ENCODE results near the gene SPAAR. TPM values are rescaled to one million over a fixed set of nuclear protein-coding genes. Genes with fewer than 3 reads are reported as not detected.

SPAAR gene
- total RNA-seq, 1 experiment from 2014 or later, result 0.37 TPM

DNA sequence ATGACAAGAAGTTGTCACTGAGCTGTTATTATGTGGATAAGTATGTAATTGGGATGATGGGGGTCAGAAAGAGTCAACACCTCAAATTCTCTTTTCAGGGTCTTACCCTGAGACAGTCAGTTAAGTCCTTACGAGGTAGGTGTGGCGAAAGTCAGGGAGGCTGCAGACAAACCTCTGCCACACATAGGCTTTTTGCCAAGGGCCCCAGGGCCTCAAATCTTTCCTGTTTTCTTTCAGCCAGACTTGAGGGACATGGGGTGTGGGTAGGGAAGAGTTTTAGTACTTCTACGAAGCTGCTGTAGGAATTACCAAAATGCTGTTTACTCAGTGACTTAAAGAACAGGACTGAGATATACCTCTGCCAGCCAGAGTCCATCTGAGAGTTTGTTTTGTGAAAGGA lies 34.9 kb downstream of the SPAAR start:
- Histone ChIP-seq H3K9me3 (ENCODE audit: low read depth, low read length, poor library complexity, severe bottlenecking) (no peaks in the 10 kb centered on the region), H3K4me1 (ENCODE audit: insufficient read depth, low read length, poor library complexity, severe bottlenecking) (peaks cover 5% of the 10 kb centered on the region), H3K36me3 (ENCODE audit: insufficient read depth, low read length, poor library complexity, severe bottlenecking) (no peaks in the 10 kb centered on the region), H3K4me3 (ENCODE audit: low read depth, low read length, poor library complexity, severe bottlenecking) (no peak overlapping the region), H3K27ac (ENCODE audit: low read depth, low read length, poor library complexity, severe bottlenecking) (no peak overlapping the region), H3K27me3 (replicated peaks; ENCODE audit: insufficient read depth, low read depth, low read length, poor library complexity) (no peaks in the 10 kb centered on the region)
- intact Hi-C loops (cut with micrococcal nuclease; ENCODE audit: unreplicated experiment), result no loop called here
- TF ChIP-seq, protein P1, sequence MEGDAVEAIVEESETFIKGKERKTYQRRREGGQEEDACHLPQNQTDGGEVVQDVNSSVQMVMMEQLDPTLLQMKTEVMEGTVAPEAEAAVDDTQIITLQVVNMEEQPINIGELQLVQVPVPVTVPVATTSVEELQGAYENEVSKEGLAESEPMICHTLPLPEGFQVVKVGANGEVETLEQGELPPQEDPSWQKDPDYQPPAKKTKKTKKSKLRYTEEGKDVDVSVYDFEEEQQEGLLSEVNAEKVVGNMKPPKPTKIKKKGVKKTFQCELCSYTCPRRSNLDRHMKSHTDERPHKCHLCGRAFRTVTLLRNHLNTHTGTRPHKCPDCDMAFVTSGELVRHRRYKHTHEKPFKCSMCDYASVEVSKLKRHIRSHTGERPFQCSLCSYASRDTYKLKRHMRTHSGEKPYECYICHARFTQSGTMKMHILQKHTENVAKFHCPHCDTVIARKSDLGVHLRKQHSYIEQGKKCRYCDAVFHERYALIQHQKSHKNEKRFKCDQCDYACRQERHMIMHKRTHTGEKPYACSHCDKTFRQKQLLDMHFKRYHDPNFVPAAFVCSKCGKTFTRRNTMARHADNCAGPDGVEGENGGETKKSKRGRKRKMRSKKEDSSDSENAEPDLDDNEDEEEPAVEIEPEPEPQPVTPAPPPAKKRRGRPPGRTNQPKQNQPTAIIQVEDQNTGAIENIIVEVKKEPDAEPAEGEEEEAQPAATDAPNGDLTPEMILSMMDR (conservative IDR thresholded peaks at IDR 0.05; ENCODE audit: low read depth, low read length), result no peak
- no peak for TF ChIP-seq EZH2 (IDR thresholded peaks at IDR 0.05; ENCODE audit: borderline replicate concordance, low read depth, low read length, poor library complexity, severe bottlenecking)
- no peak for DNase-seq (ENCODE audit: low spot score)
- ChIA-PET CTCF (interaction anchor here (0.6 to 2.1 kb wide), 3 partner anchors 41 to 189 kb away, joined by 3 to 34 read pairs (median 4); no protein-coding TSS in a partner anchor), POLR2A (ENCODE audit: low non-redundant PET) (interaction anchor here (0.5 kb wide), 1 partner anchor 516 kb away, joined by 3 read pairs; no protein-coding TSS in a partner anchor)
- BruUV-seq (replicated peaks), result no TSS peak

DNA sequence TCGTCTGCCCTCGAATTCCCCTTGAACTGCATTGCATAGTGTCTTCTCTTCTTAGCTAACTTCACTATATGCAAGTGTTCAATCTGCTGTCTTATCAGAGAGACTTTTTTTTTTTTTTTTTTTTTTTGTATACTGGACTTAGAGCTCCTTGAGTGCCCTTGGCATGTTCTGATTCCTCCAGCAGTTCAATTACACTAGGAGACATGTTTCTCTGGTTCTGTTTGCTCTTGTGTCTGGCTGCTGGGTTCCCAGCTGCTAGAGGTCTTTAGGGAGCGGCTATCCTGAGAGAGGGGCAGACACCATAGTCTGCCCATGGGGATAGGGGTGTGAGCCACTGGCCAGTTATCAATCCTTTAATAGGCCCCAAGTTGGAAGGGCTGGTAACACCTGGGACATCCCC lies 35.6 kb downstream of the SPAAR start:
- Histone ChIP-seq H3K4me1 (ENCODE audit: insufficient read depth, low read length, poor library complexity, severe bottlenecking) (peaks cover 5% of the 10 kb centered on the region), H3K27me3 (replicated peaks; ENCODE audit: insufficient read depth, low read depth, low read length, poor library complexity) (no peaks in the 10 kb centered on the region), H3K9me3 (ENCODE audit: low read depth, low read length, poor library complexity, severe bottlenecking) (no peaks in the 10 kb centered on the region), H3K4me3 (ENCODE audit: low read depth, low read length, poor library complexity, severe bottlenecking) (no peak overlapping the region), H3K36me3 (ENCODE audit: insufficient read depth, low read length, poor library complexity, severe bottlenecking) (no peaks in the 10 kb centered on the region), H3K27ac (ENCODE audit: low read depth, low read length, poor library complexity, severe bottlenecking) (no peak overlapping the region)
- no peak for DNase-seq (ENCODE audit: low spot score)
- POLR2A ChIA-PET (ENCODE audit: low non-redundant PET), result no interaction called here
- no peak for TF ChIP-seq EZH2 (IDR thresholded peaks at IDR 0.05; ENCODE audit: borderline replicate concordance, low read depth, low read length, poor library complexity, severe bottlenecking)
- TF ChIP-seq, protein P1 (conservative IDR thresholded peaks at IDR 0.05; ENCODE audit: low read depth, low read length), result no peak
- CTCF ChIA-PET, result interaction anchor here (0.5 to 2.1 kb wide), 4 partner anchors 39 to 190 kb away, joined by 3 to 34 read pairs (median 4); no protein-coding TSS in a partner anchor
- BruUV-seq (replicated peaks), result no TSS peak
- intact Hi-C loops (cut with micrococcal nuclease; ENCODE audit: unreplicated experiment), result loop anchor here (5.0 kb wide), 1 partner anchor 43 kb away; no protein-coding TSS in a partner anchor

DNA sequence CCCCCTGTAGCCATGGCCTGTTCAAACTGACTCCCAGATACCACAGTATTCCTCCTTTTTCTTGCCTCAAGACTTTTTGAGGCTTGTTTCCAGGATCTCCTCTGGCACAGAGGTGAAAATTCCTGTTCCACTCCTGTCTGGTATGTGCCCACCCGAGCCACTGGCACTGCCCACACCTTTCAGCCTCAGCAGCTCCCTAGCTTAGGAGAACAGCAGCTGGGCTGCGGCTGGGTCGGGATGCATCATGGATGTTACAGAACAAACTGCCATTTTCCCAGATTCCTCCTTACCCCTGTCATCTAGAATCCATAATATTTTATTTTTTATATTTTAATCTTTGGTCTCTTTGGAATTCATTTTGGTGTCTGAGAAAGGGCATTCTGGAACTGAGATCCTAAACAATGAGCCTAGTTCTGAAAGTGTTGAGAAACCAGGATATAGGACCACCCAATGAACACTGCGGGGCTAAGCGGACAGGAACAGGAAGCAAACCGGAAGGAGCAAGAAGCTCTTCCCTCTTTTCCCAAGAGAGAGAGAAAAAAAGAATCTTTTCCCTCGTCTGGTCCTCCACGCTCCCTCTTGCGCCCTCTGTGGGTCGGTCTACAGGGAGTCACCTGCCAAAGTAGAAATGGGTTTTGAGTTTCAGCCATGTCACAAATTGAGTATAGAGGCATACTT lies 36.2 kb downstream of the SPAAR start:
- DNase-seq (ENCODE audit: low spot score), result peak; percentile 96
- BruUV-seq (replicated peaks), result no TSS peak
- ChIA-PET CTCF (interaction anchor here (0.5 to 2.1 kb wide), 10 partner anchors 9 to 1047 kb away, joined by 3 to 34 read pairs (median 4); partner anchors contain the start of gene SPAAR), POLR2A (ENCODE audit: low non-redundant PET) (no interaction called here)
- no peaks in the 10 kb centered on the region for H3K9me3 ChIP-seq (ENCODE audit: low read depth, low read length, poor library complexity, severe bottlenecking)
- H3K4me3 ChIP-seq (ENCODE audit: low read depth, low read length, poor library complexity, severe bottlenecking), result peak overlapping the region; percentile 30
- TF ChIP-seq, protein P1 (conservative IDR thresholded peaks at IDR 0.05; ENCODE audit: low read depth, low read length), result peak; percentile 88
- no peak for TF ChIP-seq EZH2 (IDR thresholded peaks at IDR 0.05; ENCODE audit: borderline replicate concordance, low read depth, low read length, poor library complexity, severe bottlenecking)
- intact Hi-C loops (cut with micrococcal nuclease; ENCODE audit: unreplicated experiment), result loop anchor here (5.0 kb wide), 1 partner anchor 43 kb away; no protein-coding TSS in a partner anchor
- no peaks in the 10 kb centered on the region for H3K27me3 ChIP-seq (replicated peaks; ENCODE audit: insufficient read depth, low read depth, low read length, poor library complexity)
- H3K27ac ChIP-seq (ENCODE audit: low read depth, low read length, poor library complexity, severe bottlenecking), result no peak overlapping the region
- no peaks in the 10 kb centered on the region for H3K36me3 ChIP-seq (ENCODE audit: insufficient read depth, low read length, poor library complexity, severe bottlenecking)
- peaks cover 5% of the 10 kb centered on the region for H3K4me1 ChIP-seq (ENCODE audit: insufficient read depth, low read length, poor library complexity, severe bottlenecking)

Measured in A673 (cell line).